ENCODE measurements around the gene KRTAP10-10. TPM values are rescaled to one million over a fixed set of nuclear protein-coding genes. Genes with fewer than 3 reads are reported as not detected.

Gene KRTAP10-10
- polyA plus RNA-seq, 1 donor (not counting 4 experiments of a cell fraction or from before 2014, with no cell fraction given): not detected

DNA sequence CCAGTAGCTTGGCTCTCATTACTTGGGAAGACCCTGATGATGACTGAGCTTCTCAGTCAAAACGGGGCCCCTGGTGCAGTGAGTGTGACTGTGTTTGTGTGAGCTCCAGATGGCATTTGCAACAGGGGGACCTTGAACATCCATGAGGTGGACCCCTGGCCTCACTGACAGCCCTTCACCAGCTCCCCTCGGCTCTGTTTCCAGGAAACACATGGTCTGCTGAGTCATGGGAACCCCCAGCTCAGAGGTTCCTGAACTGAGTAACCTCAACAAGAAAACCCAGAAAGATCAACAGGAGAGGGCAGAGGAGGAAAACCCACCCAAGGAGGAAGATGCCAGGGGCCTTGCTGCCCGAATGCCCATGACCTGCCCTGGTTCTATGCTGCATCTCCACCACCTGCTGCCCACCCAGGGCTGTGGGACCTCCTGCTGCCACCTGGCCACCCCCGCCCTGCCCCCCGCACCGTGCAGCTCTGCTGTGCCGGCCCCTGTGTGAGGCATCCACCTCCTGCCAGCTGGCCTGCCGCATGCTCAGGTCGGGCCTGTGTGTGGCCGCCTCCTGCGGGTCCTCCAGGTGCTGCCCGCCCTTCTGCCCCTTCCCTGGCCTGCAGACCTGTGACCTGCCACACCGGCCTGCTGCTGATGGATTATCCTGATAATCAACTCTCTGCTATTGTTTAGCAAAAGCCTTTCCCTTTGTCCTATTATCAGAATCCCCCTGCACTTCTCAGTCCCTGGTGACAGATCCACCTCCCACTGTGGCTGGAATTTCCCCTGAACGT, 49.0 kb downstream of the KRTAP10-10 start:
- no peak for FAIRE-seq
- Histone ChIP-seq H3K9me1 (ENCODE audit: control insufficient read depth, extremely low read depth, insufficient read depth, low read length) (no peaks in the 10 kb centered on the region), H3K79me2 (ENCODE audit: control insufficient read depth, insufficient read depth, low read length) (no peaks in the 10 kb centered on the region), H3K9me3 (ENCODE audit: control insufficient read depth, low read depth, low read length) (no peaks in the 10 kb centered on the region), H3K27me3 (ENCODE audit: control insufficient read depth, extremely low read depth, insufficient read depth, low read length) (no peaks in the 10 kb centered on the region), H3K4me3 (ENCODE audit: control insufficient read depth in 2 of 3, extremely low read depth in 1 of 3, insufficient read depth in 2 of 3, low read depth in 1 of 3, low read length in 3 of 3) (no peak overlapping the region), H3K9ac (ENCODE audit: control insufficient read depth, extremely low read depth, insufficient read depth, low read length) (no peak overlapping the region), H3K36me3 (ENCODE audit: control insufficient read depth in 2 of 2, extremely low read depth in 1 of 2, insufficient read depth in 2 of 2, low read length in 2 of 2) (no peaks in the 10 kb centered on the region), H3K4me1 (ENCODE audit: control insufficient read depth, extremely low read depth, insufficient read depth, low read length) (no peaks in the 10 kb centered on the region), H3K27ac (ENCODE audit: control insufficient read depth, insufficient read depth, low read length) (no peak overlapping the region), H3K4me2 (ENCODE audit: control insufficient read depth, extremely low read depth, insufficient read depth, low read depth, low read length) (no peak overlapping the region), H2AFZ (ENCODE audit: control insufficient read depth, low read length) (no peak overlapping the region), H4K20me1 (ENCODE audit: control insufficient read depth, extremely low read depth, insufficient read depth, low read length) (no peaks in the 10 kb centered on the region)
- no peak for DNase-seq (ENCODE audit: low read depth, low spot score)
- dilution Hi-C loops (cut with MboI; ENCODE audit: extremely low pct_ligation_motif_present, low sequenced_read_pairs): no loop called here
- TF ChIP-seq, protein P1, sequence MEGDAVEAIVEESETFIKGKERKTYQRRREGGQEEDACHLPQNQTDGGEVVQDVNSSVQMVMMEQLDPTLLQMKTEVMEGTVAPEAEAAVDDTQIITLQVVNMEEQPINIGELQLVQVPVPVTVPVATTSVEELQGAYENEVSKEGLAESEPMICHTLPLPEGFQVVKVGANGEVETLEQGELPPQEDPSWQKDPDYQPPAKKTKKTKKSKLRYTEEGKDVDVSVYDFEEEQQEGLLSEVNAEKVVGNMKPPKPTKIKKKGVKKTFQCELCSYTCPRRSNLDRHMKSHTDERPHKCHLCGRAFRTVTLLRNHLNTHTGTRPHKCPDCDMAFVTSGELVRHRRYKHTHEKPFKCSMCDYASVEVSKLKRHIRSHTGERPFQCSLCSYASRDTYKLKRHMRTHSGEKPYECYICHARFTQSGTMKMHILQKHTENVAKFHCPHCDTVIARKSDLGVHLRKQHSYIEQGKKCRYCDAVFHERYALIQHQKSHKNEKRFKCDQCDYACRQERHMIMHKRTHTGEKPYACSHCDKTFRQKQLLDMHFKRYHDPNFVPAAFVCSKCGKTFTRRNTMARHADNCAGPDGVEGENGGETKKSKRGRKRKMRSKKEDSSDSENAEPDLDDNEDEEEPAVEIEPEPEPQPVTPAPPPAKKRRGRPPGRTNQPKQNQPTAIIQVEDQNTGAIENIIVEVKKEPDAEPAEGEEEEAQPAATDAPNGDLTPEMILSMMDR (optimal IDR thresholded peaks at IDR 0.05 in 1 of 3, IDR thresholded peaks at IDR 0.05 in 1 of 3, conservative IDR thresholded peaks at IDR 0.05 in 1 of 3; ENCODE audit: extremely low read depth in 1 of 3, insufficient read depth in 2 of 3, low read length in 3 of 3): no peak

GRCh38 chr21:44686843-44687561, 49.8 kb downstream of the KRTAP10-10 start:
- Histone ChIP-seq H3K9ac (ENCODE audit: control insufficient read depth, extremely low read depth, insufficient read depth, low read length) (no peak overlapping the region), H3K79me2 (ENCODE audit: control insufficient read depth, insufficient read depth, low read length) (no peaks in the 10 kb centered on the region), H3K4me1 (ENCODE audit: control insufficient read depth, extremely low read depth, insufficient read depth, low read length) (no peaks in the 10 kb centered on the region), H3K27me3 (ENCODE audit: control insufficient read depth, extremely low read depth, insufficient read depth, low read length) (no peaks in the 10 kb centered on the region), H3K4me2 (ENCODE audit: control insufficient read depth, extremely low read depth, insufficient read depth, low read depth, low read length) (no peak overlapping the region), H3K4me3 (ENCODE audit: control insufficient read depth in 2 of 3, extremely low read depth in 1 of 3, insufficient read depth in 2 of 3, low read depth in 1 of 3, low read length in 3 of 3) (no peak overlapping the region), H4K20me1 (ENCODE audit: control insufficient read depth, extremely low read depth, insufficient read depth, low read length) (no peaks in the 10 kb centered on the region), H3K9me3 (ENCODE audit: control insufficient read depth, low read depth, low read length) (no peaks in the 10 kb centered on the region), H2AFZ (ENCODE audit: control insufficient read depth, low read length) (no peak overlapping the region), H3K27ac (ENCODE audit: control insufficient read depth, insufficient read depth, low read length) (no peak overlapping the region), H3K36me3 (ENCODE audit: control insufficient read depth in 2 of 2, extremely low read depth in 1 of 2, insufficient read depth in 2 of 2, low read length in 2 of 2) (no peaks in the 10 kb centered on the region), H3K9me1 (ENCODE audit: control insufficient read depth, extremely low read depth, insufficient read depth, low read length) (no peaks in the 10 kb centered on the region)
- DNase-seq (ENCODE audit: low read depth, low spot score): no peak
- TF ChIP-seq, protein P1 (optimal IDR thresholded peaks at IDR 0.05 in 1 of 3, IDR thresholded peaks at IDR 0.05 in 1 of 3, conservative IDR thresholded peaks at IDR 0.05 in 1 of 3; ENCODE audit: extremely low read depth in 1 of 3, insufficient read depth in 2 of 3, low read length in 3 of 3): no peak
- TF ChIP-seq EZH2 (IDR thresholded peaks at IDR 0.05; ENCODE audit: low read length): no peak
- FAIRE-seq: no peak
- dilution Hi-C loops (cut with MboI; ENCODE audit: extremely low pct_ligation_motif_present, low sequenced_read_pairs): no loop called here

Measured in keratinocyte (primary cell).